HL-60 (cell line): ENCODE results near the gene METTL9.
"Not testable (repeated sequence)": the region's sequence is repeated elsewhere in the genome, so short reads cannot be mapped to it uniquely, and the experiment has no call there.

Source experiments
- DNase-seq, 2 experiments: peaks; one replicate each; pipeline ENCODE4 v3.0.0-alpha.2; 2010 to 2020; ENCODE audit warnings: low read depth in 1 of 2, low spot score in 1 of 2
- H3K27ac ChIP-seq: fragments of 250-450 bp; sonication (Bioruptor Pico); replicated peaks from 2 replicates; pipeline ENCODE4 v1.5.1; 2020; ENCODE audit warnings: mild to moderate bottlenecking, moderate library complexity
- H3K27me3 ChIP-seq: fragments of 250-450 bp; sonication (Bioruptor Pico); 2 replicates; pipeline ENCODE4 v1.5.1; 2021; ENCODE audit warnings: mild to moderate bottlenecking, moderate library complexity; ENCODE audit not compliant: insufficient read depth, poor library complexity, severe bottlenecking
- H3K4me3 ChIP-seq: replicated peaks from 2 replicates; pipeline ENCODE4 v1.5.1; 2011; ENCODE audit warnings: mild to moderate bottlenecking, control low read depth, low read length; ENCODE audit not compliant: insufficient read depth
- GABPA ChIP-seq: IDR thresholded peaks from 2 replicates; pipeline ENCODE4 v1.6.1; 2012; ENCODE audit warnings: low read depth
- POLR2AphosphoS5 ChIP-seq: IDR thresholded peaks from 2 replicates; pipeline ENCODE4 v1.6.1; 2012; ENCODE audit warnings: low read depth
- SPI1 ChIP-seq: IDR thresholded peaks from 2 replicates; pipeline ENCODE4 v1.6.1; 2012; ENCODE audit warnings: low read depth, mild to moderate bottlenecking, borderline replicate concordance
- TF ChIP-seq, protein P1 (sequence below): IDR thresholded peaks from 2 replicates; pipeline ENCODE4 v1.6.1; 2012; ENCODE audit warnings: low read depth; ENCODE audit not compliant: insufficient replicate concordance
- TF ChIP-seq, protein P2 (sequence below): IDR thresholded peaks from one replicate; pipeline ENCODE4 v1.5.1; 2011; ENCODE audit warnings: low read length, control low read depth, inconsistent platforms; ENCODE audit not compliant: insufficient read depth

METTL9 gene

DNA sequence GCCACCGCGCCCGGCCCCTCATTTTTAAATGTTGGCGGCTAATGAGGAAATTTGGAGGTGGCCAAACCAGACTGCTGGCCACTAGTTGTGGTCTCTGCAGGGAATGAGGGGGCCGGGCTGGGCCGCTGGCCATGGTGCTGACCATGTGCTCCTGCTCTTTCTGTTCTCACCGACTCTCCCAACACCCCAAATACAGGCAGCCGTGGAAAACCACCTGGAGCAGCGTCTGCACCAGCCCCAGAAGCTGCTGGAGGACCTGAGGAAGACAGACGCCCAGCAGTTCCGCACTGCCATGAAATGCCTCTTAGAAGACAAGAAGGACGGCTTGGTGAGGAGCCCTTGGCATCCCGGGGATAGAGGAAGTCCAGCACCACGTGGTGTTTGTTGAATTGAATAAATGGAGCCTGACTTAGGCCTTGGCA lies 85.7 kb downstream of the METTL9 start:
- no peak for DNase-seq
- TF ChIP-seq, protein P1, sequence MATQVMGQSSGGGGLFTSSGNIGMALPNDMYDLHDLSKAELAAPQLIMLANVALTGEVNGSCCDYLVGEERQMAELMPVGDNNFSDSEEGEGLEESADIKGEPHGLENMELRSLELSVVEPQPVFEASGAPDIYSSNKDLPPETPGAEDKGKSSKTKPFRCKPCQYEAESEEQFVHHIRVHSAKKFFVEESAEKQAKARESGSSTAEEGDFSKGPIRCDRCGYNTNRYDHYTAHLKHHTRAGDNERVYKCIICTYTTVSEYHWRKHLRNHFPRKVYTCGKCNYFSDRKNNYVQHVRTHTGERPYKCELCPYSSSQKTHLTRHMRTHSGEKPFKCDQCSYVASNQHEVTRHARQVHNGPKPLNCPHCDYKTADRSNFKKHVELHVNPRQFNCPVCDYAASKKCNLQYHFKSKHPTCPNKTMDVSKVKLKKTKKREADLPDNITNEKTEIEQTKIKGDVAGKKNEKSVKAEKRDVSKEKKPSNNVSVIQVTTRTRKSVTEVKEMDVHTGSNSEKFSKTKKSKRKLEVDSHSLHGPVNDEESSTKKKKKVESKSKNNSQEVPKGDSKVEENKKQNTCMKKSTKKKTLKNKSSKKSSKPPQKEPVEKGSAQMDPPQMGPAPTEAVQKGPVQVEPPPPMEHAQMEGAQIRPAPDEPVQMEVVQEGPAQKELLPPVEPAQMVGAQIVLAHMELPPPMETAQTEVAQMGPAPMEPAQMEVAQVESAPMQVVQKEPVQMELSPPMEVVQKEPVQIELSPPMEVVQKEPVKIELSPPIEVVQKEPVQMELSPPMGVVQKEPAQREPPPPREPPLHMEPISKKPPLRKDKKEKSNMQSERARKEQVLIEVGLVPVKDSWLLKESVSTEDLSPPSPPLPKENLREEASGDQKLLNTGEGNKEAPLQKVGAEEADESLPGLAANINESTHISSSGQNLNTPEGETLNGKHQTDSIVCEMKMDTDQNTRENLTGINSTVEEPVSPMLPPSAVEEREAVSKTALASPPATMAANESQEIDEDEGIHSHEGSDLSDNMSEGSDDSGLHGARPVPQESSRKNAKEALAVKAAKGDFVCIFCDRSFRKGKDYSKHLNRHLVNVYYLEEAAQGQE = peak; percentile 90
- TF ChIP-seq GABPA = no peak
- TF ChIP-seq SPI1 = peak; percentile 29; the same call in 1 of the 2 replicates

GRCh38 chr16:21689107-21689506 lies 89.7 kb downstream of the METTL9 start:
- Histone ChIP-seq H3K27me3 (no peaks in the 10 kb centered on the region), H3K27ac (no peak overlapping the region), H3K4me3 (no peak overlapping the region)
- no peak for DNase-seq
- TF ChIP-seq, protein P1 = no peak
- no peak for TF ChIP-seq POLR2AphosphoS5
- TF ChIP-seq, protein P2, sequence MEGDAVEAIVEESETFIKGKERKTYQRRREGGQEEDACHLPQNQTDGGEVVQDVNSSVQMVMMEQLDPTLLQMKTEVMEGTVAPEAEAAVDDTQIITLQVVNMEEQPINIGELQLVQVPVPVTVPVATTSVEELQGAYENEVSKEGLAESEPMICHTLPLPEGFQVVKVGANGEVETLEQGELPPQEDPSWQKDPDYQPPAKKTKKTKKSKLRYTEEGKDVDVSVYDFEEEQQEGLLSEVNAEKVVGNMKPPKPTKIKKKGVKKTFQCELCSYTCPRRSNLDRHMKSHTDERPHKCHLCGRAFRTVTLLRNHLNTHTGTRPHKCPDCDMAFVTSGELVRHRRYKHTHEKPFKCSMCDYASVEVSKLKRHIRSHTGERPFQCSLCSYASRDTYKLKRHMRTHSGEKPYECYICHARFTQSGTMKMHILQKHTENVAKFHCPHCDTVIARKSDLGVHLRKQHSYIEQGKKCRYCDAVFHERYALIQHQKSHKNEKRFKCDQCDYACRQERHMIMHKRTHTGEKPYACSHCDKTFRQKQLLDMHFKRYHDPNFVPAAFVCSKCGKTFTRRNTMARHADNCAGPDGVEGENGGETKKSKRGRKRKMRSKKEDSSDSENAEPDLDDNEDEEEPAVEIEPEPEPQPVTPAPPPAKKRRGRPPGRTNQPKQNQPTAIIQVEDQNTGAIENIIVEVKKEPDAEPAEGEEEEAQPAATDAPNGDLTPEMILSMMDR = no peak
- TF ChIP-seq SPI1 = no peak
- no peak for TF ChIP-seq GABPA

More for the DNA sequence above, 85.7 kb downstream of the METTL9 start:
- H3K4me3 ChIP-seq = no peak overlapping the region
- H3K27me3 ChIP-seq = no peaks in the 10 kb centered on the region
- no peak overlapping the region for H3K27ac ChIP-seq

DNA sequence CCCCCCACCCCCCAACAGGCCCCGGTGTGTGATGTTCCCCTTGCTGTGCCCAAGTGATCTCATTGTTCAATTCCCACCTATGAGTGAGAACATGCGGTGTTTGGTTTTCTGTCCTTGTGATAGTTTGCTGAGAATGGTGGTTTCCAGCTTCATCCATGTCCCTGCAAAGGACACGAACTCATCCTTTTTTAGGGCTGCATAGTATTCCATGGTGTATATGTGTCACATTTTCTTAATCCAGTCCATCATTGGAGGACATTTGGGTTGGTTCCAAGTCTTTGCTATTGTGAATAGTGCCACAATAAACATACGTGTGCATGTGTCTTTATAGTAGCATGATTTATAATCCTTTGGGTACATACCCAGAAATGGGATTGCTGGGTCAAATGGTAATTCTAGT lies 91.6 kb downstream of the METTL9 start:
- H3K27ac ChIP-seq, H3K27me3 ChIP-seq, H3K4me3 ChIP-seq, DNase-seq: not testable (repeated sequence)

- no peaks in the 10 kb centered on the region for H3K27me3 ChIP-seq
- no peak overlapping the region for H3K4me3 ChIP-seq
- TF ChIP-seq, protein P1 = no peak
- TF ChIP-seq, protein P2 = no peak
- TF ChIP-seq SPI1 = no peak
- TF ChIP-seq POLR2AphosphoS5 = no peak
- no peak for TF ChIP-seq GABPA
- no peak for DNase-seq
- H3K27ac ChIP-seq = no peak overlapping the region
Observed at GRCh38 chr16:21694609-21695008, 95.2 kb downstream of the METTL9 start.
